Kidney epithelial cell (primary cell): Measurements from ENCODE around the gene TTR. TPM values are rescaled to one million over a fixed set of nuclear protein-coding genes. Genes with fewer than 3 reads are reported as not detected.

Source experiments
- DNase-seq: peaks from one replicate; pipeline ENCODE4 v3.0.0-alpha.2; 2010; ENCODE audit warnings: low read depth
- H3K27me3 ChIP-seq: 2 replicates; pipeline ENCODE4 v1.6.0; 2011; ENCODE audit warnings: low read length; ENCODE audit not compliant: control insufficient read depth, insufficient read depth
- H3K36me3 ChIP-seq: 2 replicates; pipeline ENCODE4 v1.5.1; 2011; ENCODE audit warnings: low read length; ENCODE audit not compliant: control insufficient read depth, insufficient read depth
- H3K4me3 ChIP-seq: 2 replicates; pipeline ENCODE4 v1.5.1; 2011; ENCODE audit warnings: low read depth, mild to moderate bottlenecking, control low read depth, low read length
- CTCF ChIP-seq: IDR thresholded peaks from 2 replicates; pipeline ENCODE4 v1.5.1; 2011; ENCODE audit warnings: mild to moderate bottlenecking, moderate library complexity, low read length, control low read depth, inconsistent platforms; ENCODE audit not compliant: insufficient read depth, poor library complexity, severe bottlenecking
- total RNA-seq: library from RNA; depleted of rRNA; stranded (reverse); fragments of >200 nt; gene quantifications from 2 replicates; pipeline ENCODE4 v1.2.3, GENCODE V29; 2015

Gene TTR
- total RNA-seq, 1 donor from 2014 or later: not detected

GRCh38 chr18:31565345-31565744 lies 26.3 kb upstream of the TTR start:
- Histone ChIP-seq H3K27me3 (no peaks in the 10 kb centered on the region), H3K4me3 (no peak overlapping the region), H3K36me3 (no peaks in the 10 kb centered on the region)
- TF ChIP-seq CTCF: no peak
- DNase-seq: no peak

- H3K36me3 ChIP-seq: no peaks in the 10 kb centered on the region
- no peak for DNase-seq
- no peak for TF ChIP-seq CTCF
- no peaks in the 10 kb centered on the region for H3K27me3 ChIP-seq
- H3K4me3 ChIP-seq: no peak overlapping the region
Observed at GRCh38 chr18:31565782-31566512, 25.7 kb upstream of the TTR start.

- no peaks in the 10 kb centered on the region for H3K36me3 ChIP-seq
- H3K4me3 ChIP-seq: no peak overlapping the region
- no peaks in the 10 kb centered on the region for H3K27me3 ChIP-seq
- no peak for DNase-seq
- no peak for TF ChIP-seq CTCF
Observed at GRCh38 chr18:31566576-31567306, 24.9 kb upstream of the TTR start.

GRCh38 chr18:31572368-31572767 lies 19.3 kb upstream of the TTR start:
- Histone ChIP-seq H3K4me3 (no peak overlapping the region), H3K27me3 (no peaks in the 10 kb centered on the region), H3K36me3 (no peaks in the 10 kb centered on the region)
- no peak for TF ChIP-seq CTCF
- DNase-seq: no peak

GRCh38 chr18:31573051-31573450 lies 18.6 kb upstream of the TTR start:
- Histone ChIP-seq H3K27me3 (no peaks in the 10 kb centered on the region), H3K36me3 (no peaks in the 10 kb centered on the region), H3K4me3 (no peak overlapping the region)
- TF ChIP-seq CTCF: no peak
- no peak for DNase-seq

GRCh38 chr18:31574359-31574758 lies 17.3 kb upstream of the TTR start:
- Histone ChIP-seq H3K4me3 (no peak overlapping the region), H3K27me3 (no peaks in the 10 kb centered on the region), H3K36me3 (no peaks in the 10 kb centered on the region)
- TF ChIP-seq CTCF: no peak
- no peak for DNase-seq
